Motor neuron (in vitro differentiated cells): ENCODE results near the gene MMP28. TPM values are rescaled to one million over a fixed set of nuclear protein-coding genes. Genes with fewer than 3 reads are reported as not detected.

ENCODE experiments used
- ATAC-seq, 8 experiments: fragments of 200-7000 bp; cut with Tn5 transposase; replicated peaks in 6 of 8; 2 replicates each; pipeline ENCODE4 v1.8.0; 2021; ENCODE audit warnings: mild to moderate bottlenecking in 8 of 8, moderate library complexity in 8 of 8
- H3K27ac ChIP-seq, 2 donors: fragments of 250-450 bp; sonication (Bioruptor Pico); 2 replicates each; pipeline ENCODE4 v1.9.0; 2021; ENCODE audit warnings: antibody characterized with exemption in 2 of 2, mild to moderate bottlenecking in 2 of 2, moderate library complexity in 1 of 2
- H3K4me1 ChIP-seq, 2 donors: fragments of 250-450 bp; sonication (Bioruptor Pico); replicated peaks in 1 of 2; 2 replicates each; pipeline ENCODE4 v1.6.1; 2021; ENCODE audit warnings: antibody characterized with exemption in 2 of 2, mild to moderate bottlenecking in 2 of 2, moderate library complexity in 1 of 2
- H3K4me3 ChIP-seq, 5 donors: fragments of 250-450 bp; sonication (Bioruptor Pico); 2 replicates each; pipeline ENCODE4 v1.9.0; 2021; ENCODE audit warnings: antibody characterized with exemption in 5 of 5, mild to moderate bottlenecking in 5 of 5, moderate library complexity in 4 of 5
- WGBS, 10 experiments: fragments of 450-650 bp; shearing (Covaris generic); methylation state at CpG; one replicate each; pipeline ENCODE4 v1.0.0; 2022; 5-methylcytosine and 5-hydroxymethylcytosine counted together
- in situ Hi-C, 9 experiments: fragments of 400-800 bp; cut with MboI; loops; one replicate each; pipeline ENCODE4 v1.15.0; 2021; ENCODE audit warnings: low sequenced_read_pairs in 9 of 9, low pct_unique_long_range_greater_than_20kb in 2 of 9; ENCODE audit not compliant: unreplicated experiment in 9 of 9
- total RNA-seq, 8 experiments: library from RNA; unstranded; fragments of 300-600 nt; gene quantifications; 2 replicates each; pipeline versions ENCODE4 v1.2.3 to v1.2.4, GENCODE V29; 2022

The MMP28 gene
- total RNA-seq, 8 experiments from 2014 or later, result 0.09 to 11.1 (median 0.32) TPM; not detected in 3

- H3K4me3 ChIP-seq, result no peak overlapping the region
- no peak for ATAC-seq
- in situ Hi-C loops, result loop anchor here in 3 of 9 experiments (25.0 kb wide), 1 partner anchor 121 kb away; no protein-coding TSS in a partner anchor
- 50 to 100% (median 73%) methylated on average over 1 to 4 of the region's 6 CpGs; no CpG with 5 or more reads in 6 of the 10 experiments for WGBS, 10 experiments
- peaks cover 8 to 19% of the 10 kb centered on the region in 2 donors for H3K4me1 ChIP-seq
- no peak overlapping the region for H3K27ac ChIP-seq
Measured at GRCh38 chr17:35733366-35733765, 62.1 kb downstream of the MMP28 start.

- no peak for ATAC-seq
- Histone ChIP-seq H3K27ac (no peak overlapping the region), H3K4me1 (peaks cover 8 to 19% of the 10 kb centered on the region in 2 donors), H3K4me3 (peak overlapping the region in 3 of 5 donors; percentile 74 to 100 (median 96))
- in situ Hi-C loops, result loop anchor here in 3 of 9 experiments (25.0 kb wide), 1 partner anchor 120 kb away; no protein-coding TSS in a partner anchor
- WGBS, 10 experiments, result 20 to 100% (median 67%) methylated on average over 1 of the region's 1 CpG; no CpG with 5 or more reads in 7 of the 10 experiments
Measured at GRCh38 chr17:35732806-35733136, 62.7 kb downstream of the MMP28 start.

- H3K4me3 ChIP-seq, result peak overlapping the region; percentile 55 to 100 (median 76)
- no peak overlapping the region for H3K27ac ChIP-seq
- in situ Hi-C loops, result loop anchor here in 3 of 9 experiments (25.0 kb wide), 1 partner anchor 120 kb away; no protein-coding TSS in a partner anchor
- peaks cover 8 to 22% of the 10 kb centered on the region in 2 donors for H3K4me1 ChIP-seq
- 0 to 30% (median 0%) methylated on average over 1 to 5 of the region's 47 CpGs; no CpG with 5 or more reads in 6 of the 10 experiments for WGBS, 10 experiments
- ATAC-seq, result peak; percentile 18 to 71 (median 60)
Measured at GRCh38 chr17:35731917-35732805, 63.3 kb downstream of the MMP28 start.

GRCh38 chr17:35731239-35731916 lies 64.1 kb downstream of the MMP28 start, which contains the start of gene RASL10B:
Gene RASL10B (plus strand): TSS chr17:35731639. CDS start chr17:35735185, 3,546 bp downstream.
- Histone ChIP-seq H3K27ac (no peak within 1 kb of the TSS), H3K4me1 (peaks cover 16 to 30% of the 10 kb centered on the region in 2 donors), H3K4me3 (peak within 1 kb of the TSS; percentile 55 to 100 (median 76))
- WGBS, 10 experiments, result 41% methylated on average over 2 of the region's 44 CpGs; no CpG with 5 or more reads in 9 of the 10 experiments
- ATAC-seq, result peak; percentile 79 to 90 (median 88)
- in situ Hi-C loops, result loop anchor here in 3 of 9 experiments (25.0 kb wide), 1 partner anchor 119 kb away; no protein-coding TSS in a partner anchor

GRCh38 chr17:35730400-35731005 lies 64.9 kb downstream of the MMP28 start:
- peaks cover 21 to 38% of the 10 kb centered on the region in 2 donors for H3K4me1 ChIP-seq
- H3K4me3 ChIP-seq, result no peak overlapping the region
- H3K27ac ChIP-seq, result no peak overlapping the region
- whole genome bisulfite sequencing, 10 experiments, result 57 to 91% (median 77%) methylated on average over 2 to 7 of the region's 10 CpGs
- in situ Hi-C loops, result loop anchor here in 3 of 9 experiments (25.0 kb wide), 1 partner anchor 118 kb away; no protein-coding TSS in a partner anchor
- ATAC-seq, result no peak

- WGBS, 10 experiments, result 11 to 80% (median 40%) methylated on average over 2 to 4 of the region's 4 CpGs; no CpG with 5 or more reads in 5 of the 10 experiments
Measured at GRCh38 chr17:35729405-35729833, 66.0 kb downstream of the MMP28 start.

GRCh38 chr17:35728551-35728950 lies 66.9 kb downstream of the MMP28 start:
- Histone ChIP-seq H3K27ac (no peak overlapping the region), H3K4me1 (peaks cover 21 to 42% of the 10 kb centered on the region in 2 donors), H3K4me3 (no peak overlapping the region)
- ATAC-seq, result no peak
- WGBS, 10 experiments, result 72 to 100% (median 92%) methylated on average over 1 to 3 of the region's 3 CpGs; no CpG with 5 or more reads in 6 of the 10 experiments
- in situ Hi-C loops, result loop anchor here in 3 of 9 experiments (25.0 kb wide), 1 partner anchor 116 kb away; no protein-coding TSS in a partner anchor

More at GRCh38 chr17:35729405-35729833, 66.0 kb downstream of the MMP28 start:
- H3K4me1 ChIP-seq, result peaks cover 21 to 42% of the 10 kb centered on the region in 2 donors
- no peak overlapping the region for H3K4me3 ChIP-seq
- H3K27ac ChIP-seq, result no peak overlapping the region
- ATAC-seq, result no peak
- in situ Hi-C loops, result loop anchor here in 3 of 9 experiments (25.0 kb wide), 1 partner anchor 117 kb away; no protein-coding TSS in a partner anchor

GRCh38 chr17:35727635-35728034 lies 67.8 kb downstream of the MMP28 start:
- 50 to 100% (median 92%) methylated on average over 1 to 4 of the region's 5 CpGs; no CpG with 5 or more reads in 5 of the 10 experiments for WGBS, 10 experiments
- Histone ChIP-seq H3K27ac (no peak overlapping the region), H3K4me1 (peaks cover 21 to 42% of the 10 kb centered on the region in 2 donors), H3K4me3 (no peak overlapping the region)
- in situ Hi-C loops, result loop anchor here in 3 of 9 experiments (25.0 kb wide), 1 partner anchor 115 kb away; no protein-coding TSS in a partner anchor
- ATAC-seq, result no peak

GRCh38 chr17:35726953-35727460 lies 68.4 kb downstream of the MMP28 start:
- WGBS, 10 experiments, result 44 to 100% (median 70%) methylated on average over 1 to 5 of the region's 5 CpGs; no CpG with 5 or more reads in 3 of the 10 experiments
- Histone ChIP-seq H3K27ac (no peak overlapping the region), H3K4me3 (no peak overlapping the region), H3K4me1 (peaks cover 21 to 40% of the 10 kb centered on the region in 2 donors)
- ATAC-seq, result peak in 1 of 8 experiments; percentile 1
- in situ Hi-C loops, result loop anchor here in 3 of 9 experiments (25.0 kb wide), 1 partner anchor 115 kb away; no protein-coding TSS in a partner anchor

- H3K27ac ChIP-seq, result no peak overlapping the region
- in situ Hi-C loops, result loop anchor here in 3 of 9 experiments (25.0 kb wide), 1 partner anchor 114 kb away; no protein-coding TSS in a partner anchor
- peaks cover 21 to 40% of the 10 kb centered on the region in 2 donors for H3K4me1 ChIP-seq
- peak; percentile 43 to 85 (median 68) for ATAC-seq
- WGBS, 10 experiments, result 0 to 70% (median 32%) methylated on average over 1 to 3 of the region's 6 CpGs; no CpG with 5 or more reads in 7 of the 10 experiments
- no peak overlapping the region for H3K4me3 ChIP-seq
Measured at GRCh38 chr17:35726127-35726952, 69.1 kb downstream of the MMP28 start.

- ATAC-seq, result peak in 3 of 8 experiments; percentile 8 to 20 (median 11)
- WGBS, 10 experiments, result 17 to 80% (median 53%) methylated on average over 1 to 2 of the region's 2 CpGs; no CpG with 5 or more reads in 6 of the 10 experiments
- Histone ChIP-seq H3K4me1 (peaks cover 17 to 35% of the 10 kb centered on the region in 2 donors), H3K4me3 (no peak overlapping the region), H3K27ac (no peak overlapping the region)
- in situ Hi-C loops, result loop anchor here in 3 of 9 experiments (25.0 kb wide), 1 partner anchor 113 kb away; no protein-coding TSS in a partner anchor
Measured at GRCh38 chr17:35725802-35726126, 69.7 kb downstream of the MMP28 start.
